GM12801 (cell line): ENCODE measurements around the gene COL16A1.

Source experiments
- CTCF ChIP-seq: IDR thresholded peaks from one replicate; pipeline ENCODE4 v1.5.1; 2011; ENCODE audit warnings: control low read depth; ENCODE audit not compliant: insufficient read length; ENCODE audit errors: extremely low read depth

Gene COL16A1

GRCh38 chr1:31617218-31617915 lies 86.5 kb downstream of the COL16A1 start, which contains the start of gene HCRTR1:
TSS of gene HCRTR1 (plus strand) at chr1:31617689. CDS start at chr1:31619193, 1,504 bp downstream.
- TF ChIP-seq CTCF, result no peak

GRCh38 chr1:31615939-31616338 lies 87.9 kb downstream of the COL16A1 start:
- no peak for TF ChIP-seq CTCF

DNA sequence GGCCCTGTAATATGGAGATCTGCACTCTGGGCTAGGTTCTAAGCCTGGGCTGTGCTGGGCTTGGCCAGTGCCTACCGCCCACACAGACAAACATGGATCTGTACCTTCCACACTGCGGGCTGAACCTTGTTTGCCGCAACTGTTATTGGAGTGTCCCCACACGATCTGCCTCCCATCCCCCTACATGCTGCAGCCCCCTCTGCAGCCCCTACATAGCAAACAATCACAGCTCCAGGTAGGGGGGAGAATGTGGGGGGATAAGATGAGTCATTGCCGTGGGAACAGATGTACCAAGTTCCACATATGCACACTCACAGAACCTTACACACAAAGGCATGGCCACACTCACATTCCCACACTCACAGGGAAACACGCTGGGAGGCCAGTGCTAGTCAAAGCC lies 88.4 kb downstream of the COL16A1 start:
- TF ChIP-seq CTCF, result no peak

DNA sequence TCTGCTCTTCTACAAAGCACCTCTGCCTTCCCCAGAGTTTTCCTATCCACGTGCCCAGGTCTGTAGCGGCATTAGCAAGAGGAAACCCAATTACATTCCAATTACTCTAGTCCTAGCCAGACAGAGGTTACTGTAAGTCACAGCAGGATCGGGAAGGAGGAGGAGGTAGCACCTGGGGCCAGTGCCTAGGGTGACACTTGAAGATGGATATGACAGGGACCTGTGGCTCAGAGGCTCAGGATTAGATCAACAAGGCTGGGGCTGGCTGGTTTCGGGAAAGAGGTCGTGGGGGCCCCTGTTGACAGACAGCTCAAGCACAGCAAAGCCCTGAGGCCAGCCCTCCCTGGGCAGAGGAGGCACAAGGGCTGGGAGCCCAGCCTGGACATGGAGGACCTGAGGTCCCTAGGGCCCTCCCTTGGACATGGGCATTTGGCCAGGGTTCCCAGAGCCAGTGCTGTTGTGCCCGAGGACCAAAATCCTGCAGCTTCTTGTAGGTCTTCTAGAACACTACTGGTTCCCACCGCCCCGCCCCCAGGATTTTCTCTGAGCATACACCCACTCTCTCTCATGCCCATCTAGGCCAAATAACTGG lies 89.3 kb downstream of the COL16A1 start:
- TF ChIP-seq CTCF, result no peak

DNA sequence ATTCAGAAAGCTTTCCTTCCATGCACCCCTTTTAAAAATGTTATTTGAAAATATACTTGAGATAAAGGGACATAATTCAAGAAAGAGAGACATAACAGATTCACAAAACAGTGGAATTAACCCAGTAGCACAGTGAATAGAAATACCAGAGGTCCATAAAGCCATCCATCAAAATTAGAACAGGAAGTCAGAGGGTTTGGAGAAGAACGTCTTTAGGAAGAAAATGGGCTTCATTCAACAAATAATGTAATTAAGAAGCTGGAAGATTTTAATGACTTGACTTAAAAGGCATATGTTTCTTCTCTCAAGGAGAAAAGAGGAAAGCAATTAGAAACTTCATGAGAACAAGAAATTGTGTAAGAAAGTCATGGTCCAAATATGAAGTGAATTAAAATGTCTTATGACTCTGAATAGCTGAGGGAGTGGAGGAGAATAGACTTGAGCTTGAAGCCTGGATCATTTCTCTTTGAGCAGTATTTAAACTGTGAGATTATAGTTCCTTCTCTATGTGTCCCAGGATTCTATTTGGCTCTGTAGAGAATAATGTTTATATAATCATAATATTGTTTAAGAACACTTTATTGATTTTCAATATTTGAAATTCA lies 94.2 kb downstream of the COL16A1 start:
- TF ChIP-seq CTCF, result no peak

GRCh38 chr1:31607360-31607759 lies 96.5 kb downstream of the COL16A1 start:
- TF ChIP-seq CTCF, result no peak

- TF ChIP-seq CTCF, result no peak
Observed at GRCh38 chr1:31605908-31606427, 97.8 kb downstream of the COL16A1 start.
